Measurements from ENCODE around the gene SPRR2F. TPM values are rescaled to one million over a fixed set of nuclear protein-coding genes. Genes with fewer than 3 reads are reported as not detected.
"Not testable (repeated sequence)": the region's sequence is repeated elsewhere in the genome, so short reads cannot be mapped to it uniquely, and the experiment has no call there.

The SPRR2F gene
- total RNA-seq, 4 donors from 2014 or later: not detected

DNA sequence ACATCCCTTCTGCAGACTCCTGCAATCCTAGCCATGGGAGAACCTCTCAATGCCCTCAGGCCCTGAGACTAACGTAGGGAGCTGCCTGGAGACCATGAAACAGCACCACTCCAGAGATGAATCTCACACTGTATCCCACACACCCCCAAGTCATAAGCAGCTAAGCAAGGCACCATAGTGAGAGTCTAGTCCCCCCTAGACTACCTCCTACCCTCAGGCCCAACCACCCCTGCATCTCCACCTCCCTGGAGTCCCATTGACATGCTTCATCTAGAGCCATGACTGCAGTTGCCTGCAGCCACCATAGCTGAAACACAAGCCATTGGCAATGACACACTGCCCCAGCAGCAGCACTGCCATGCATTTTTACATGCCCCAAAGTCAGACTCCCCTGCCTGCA, 20.0 kb upstream of the SPRR2F start:
- ATAC-seq (ENCODE audit: low FRiP score) (no peak), DNase-seq (ENCODE audit: low spot score) (no peak)
- TF ChIP-seq, protein P1, sequence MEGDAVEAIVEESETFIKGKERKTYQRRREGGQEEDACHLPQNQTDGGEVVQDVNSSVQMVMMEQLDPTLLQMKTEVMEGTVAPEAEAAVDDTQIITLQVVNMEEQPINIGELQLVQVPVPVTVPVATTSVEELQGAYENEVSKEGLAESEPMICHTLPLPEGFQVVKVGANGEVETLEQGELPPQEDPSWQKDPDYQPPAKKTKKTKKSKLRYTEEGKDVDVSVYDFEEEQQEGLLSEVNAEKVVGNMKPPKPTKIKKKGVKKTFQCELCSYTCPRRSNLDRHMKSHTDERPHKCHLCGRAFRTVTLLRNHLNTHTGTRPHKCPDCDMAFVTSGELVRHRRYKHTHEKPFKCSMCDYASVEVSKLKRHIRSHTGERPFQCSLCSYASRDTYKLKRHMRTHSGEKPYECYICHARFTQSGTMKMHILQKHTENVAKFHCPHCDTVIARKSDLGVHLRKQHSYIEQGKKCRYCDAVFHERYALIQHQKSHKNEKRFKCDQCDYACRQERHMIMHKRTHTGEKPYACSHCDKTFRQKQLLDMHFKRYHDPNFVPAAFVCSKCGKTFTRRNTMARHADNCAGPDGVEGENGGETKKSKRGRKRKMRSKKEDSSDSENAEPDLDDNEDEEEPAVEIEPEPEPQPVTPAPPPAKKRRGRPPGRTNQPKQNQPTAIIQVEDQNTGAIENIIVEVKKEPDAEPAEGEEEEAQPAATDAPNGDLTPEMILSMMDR (IDR thresholded peaks at IDR 0.05): no peak

DNA sequence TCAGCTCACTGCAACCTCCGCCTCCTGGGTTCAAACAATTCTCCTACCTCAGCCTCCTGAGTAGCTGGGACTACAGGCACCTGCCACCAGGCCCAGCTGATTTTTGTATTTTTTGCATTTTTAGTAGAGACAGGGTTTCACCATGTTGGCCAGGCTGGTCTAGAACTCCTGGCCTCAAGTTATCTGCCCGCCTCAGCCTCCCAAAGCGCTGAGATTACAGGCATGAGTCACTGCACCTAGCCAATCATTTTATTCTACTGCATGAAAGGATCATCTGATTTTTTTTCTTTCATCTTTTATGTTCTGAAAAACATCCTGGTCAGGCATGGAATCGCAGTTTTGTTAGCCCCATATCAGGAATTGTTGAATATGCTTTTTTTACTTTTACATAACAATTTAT, 15.4 kb upstream of the SPRR2F start:
- DNase-seq (ENCODE audit: low spot score); ATAC-seq (ENCODE audit: low FRiP score): not testable (repeated sequence)

DNA sequence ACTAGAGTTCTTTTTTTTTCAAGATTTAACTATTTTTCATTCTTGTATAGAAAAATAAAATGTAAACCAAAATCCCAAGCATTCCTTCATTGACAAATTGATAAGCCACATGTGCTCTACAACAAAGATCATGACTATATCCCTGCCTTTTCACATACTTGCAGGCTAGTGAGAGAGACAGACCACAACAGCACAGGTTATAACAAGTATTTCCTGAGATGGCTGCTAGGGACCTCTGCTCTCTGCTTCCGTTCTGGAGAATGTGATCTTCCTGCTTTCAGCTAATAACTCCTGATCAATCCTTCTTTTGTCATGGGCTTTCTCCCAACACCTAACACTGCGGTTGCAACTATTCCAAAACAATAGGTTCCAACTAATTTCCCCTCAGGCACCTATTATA, 14.0 kb upstream of the SPRR2F start:
- ATAC-seq (ENCODE audit: low FRiP score): no peak
- TF ChIP-seq, protein P1 (IDR thresholded peaks at IDR 0.05): no peak
- no peak for DNase-seq (ENCODE audit: low spot score)

DNA sequence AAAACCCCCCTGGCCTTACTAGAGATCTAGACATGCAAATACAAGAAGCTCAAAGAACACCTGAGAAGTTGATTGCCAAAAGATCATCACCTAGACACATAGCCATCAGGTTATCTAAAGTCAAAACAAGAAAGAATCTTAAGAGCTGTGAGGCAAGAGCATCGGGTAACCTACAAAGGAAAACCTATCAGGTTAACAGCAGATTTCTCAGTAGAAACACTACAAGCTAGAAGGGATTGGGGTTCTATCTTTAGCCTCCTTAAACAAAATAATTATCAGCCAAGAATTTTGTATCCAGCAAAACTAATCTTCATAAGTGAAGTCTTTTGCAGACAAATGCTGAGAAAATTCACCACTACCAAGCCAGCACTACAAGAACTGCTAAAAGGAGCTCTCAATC, 12.2 kb upstream of the SPRR2F start:
- DNase-seq (ENCODE audit: low spot score): no peak
- no peak for ATAC-seq (ENCODE audit: low FRiP score)
- TF ChIP-seq, protein P1 (IDR thresholded peaks at IDR 0.05): no peak

DNA sequence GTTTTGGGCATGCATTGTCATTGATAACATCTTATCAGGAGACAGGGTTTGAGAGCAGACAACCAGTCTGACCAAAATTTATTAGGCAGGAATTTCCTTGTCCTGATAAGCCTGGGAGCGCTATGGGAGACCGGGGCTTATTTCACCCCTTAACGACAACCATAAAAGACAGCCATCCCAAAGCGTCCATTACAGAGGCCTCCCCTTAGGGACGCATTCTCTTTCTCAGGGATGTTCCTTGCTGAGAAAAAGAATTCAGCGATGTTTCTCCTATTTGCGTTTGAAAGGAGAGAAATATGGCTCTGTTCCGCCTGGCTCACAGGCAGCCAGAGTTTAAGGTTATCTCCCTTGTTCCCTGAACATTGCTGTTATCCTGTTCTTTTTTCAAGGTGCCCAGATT, 10.5 kb upstream of the SPRR2F start:
- DNase-seq (ENCODE audit: low spot score); ATAC-seq (ENCODE audit: low FRiP score): not testable (repeated sequence)

DNA sequence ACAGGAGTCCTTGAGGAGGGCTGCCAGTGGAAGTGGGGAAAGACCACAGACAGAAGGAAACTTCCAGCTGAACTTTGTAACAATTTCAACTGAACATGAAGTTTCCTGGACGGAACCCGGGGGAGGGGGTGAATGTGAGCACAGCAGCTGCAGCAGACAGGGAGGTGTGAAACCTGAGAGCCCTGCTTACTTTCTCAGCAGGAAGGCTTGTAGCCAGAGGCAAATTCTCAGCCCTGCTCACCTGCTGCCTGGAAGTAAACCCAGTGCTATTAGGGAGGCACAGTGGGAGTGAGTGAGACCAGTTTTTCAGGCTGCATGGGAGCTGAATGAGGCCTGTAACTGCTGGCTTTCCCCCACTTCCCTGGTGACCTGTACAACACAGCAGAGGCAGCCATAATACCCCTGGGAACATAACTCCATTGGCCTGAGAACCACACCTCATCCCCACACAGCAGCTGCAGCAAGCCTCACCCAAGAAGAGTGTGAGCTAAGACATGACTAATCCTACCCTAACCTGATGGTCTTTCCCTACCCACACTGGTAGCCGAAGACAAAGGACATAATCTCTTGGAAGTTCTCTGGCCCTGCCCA, 9.6 kb upstream of the SPRR2F start:
- DNase-seq (ENCODE audit: low spot score) (no peak), ATAC-seq (ENCODE audit: low FRiP score) (peak; percentile 70)
- TF ChIP-seq, protein P1 (IDR thresholded peaks at IDR 0.05): no peak

DNA sequence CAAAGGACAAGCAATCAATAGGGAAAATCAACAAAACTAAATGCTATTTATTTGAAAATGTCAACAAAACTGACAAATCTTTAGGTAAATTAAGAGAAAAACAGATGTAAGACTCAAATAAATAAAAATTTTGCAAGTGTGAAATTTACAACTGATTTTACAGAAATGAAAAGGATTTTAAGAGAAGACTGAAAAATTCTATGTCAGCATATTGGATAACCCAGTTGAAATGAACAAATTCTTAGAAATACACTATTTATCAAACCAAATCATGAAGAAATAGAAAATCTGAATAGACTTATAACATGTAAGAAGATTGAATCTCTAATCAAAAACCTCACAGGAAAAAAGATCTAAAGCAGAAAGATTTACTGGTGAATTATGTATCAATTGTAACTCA, 7.6 kb upstream of the SPRR2F start:
- TF ChIP-seq, protein P1 (IDR thresholded peaks at IDR 0.05): no peak
- no peak for ATAC-seq (ENCODE audit: low FRiP score)
- DNase-seq (ENCODE audit: low spot score): no peak

DNA sequence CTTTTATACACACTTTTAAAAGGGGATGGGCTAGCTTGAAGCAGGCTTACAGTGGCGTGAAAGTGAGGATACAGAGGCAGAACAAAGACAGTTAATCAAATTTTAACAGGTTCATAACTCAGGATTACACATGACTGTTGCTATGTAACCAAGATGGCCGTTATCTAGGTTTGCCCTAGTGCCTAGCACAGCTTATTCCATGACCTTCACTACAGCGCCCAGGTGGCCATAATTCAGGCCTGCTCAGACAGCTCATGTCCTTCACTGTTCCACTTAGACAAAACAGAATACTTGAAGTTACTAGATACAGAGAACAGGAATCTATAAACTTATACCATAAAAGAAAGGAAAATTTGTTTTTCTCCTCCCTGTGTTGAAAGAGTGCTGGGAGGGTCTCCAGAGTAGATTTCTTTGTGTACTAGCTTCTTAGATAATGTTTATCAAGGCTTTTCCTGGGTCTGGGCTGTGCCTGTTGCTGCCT, 6.2 kb upstream of the SPRR2F start:
- TF ChIP-seq, protein P1 (IDR thresholded peaks at IDR 0.05): no peak
- ATAC-seq (ENCODE audit: low FRiP score): no peak
- no peak for DNase-seq (ENCODE audit: low spot score)

DNA sequence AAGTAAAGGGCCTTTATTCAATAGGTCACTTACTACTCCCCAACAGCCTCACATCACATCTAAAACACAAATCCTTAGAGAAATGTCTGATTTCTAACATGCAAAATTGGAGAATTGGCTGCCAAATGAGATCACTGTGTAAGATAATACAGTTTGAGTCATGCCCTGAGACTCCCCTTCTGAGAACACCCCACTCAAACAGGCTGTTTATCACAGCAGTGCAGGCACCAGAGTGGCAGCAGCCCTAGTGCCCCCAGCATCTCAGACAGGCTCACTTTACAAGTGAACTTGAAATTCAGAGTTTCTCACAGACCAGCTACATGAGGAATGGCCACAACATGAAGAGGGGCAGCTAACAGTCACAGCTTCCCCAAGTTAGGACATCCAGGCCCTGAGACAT, 1.9 kb upstream of the SPRR2F start:
- ATAC-seq (ENCODE audit: low FRiP score); DNase-seq (ENCODE audit: low spot score): not testable (repeated sequence)

DNA sequence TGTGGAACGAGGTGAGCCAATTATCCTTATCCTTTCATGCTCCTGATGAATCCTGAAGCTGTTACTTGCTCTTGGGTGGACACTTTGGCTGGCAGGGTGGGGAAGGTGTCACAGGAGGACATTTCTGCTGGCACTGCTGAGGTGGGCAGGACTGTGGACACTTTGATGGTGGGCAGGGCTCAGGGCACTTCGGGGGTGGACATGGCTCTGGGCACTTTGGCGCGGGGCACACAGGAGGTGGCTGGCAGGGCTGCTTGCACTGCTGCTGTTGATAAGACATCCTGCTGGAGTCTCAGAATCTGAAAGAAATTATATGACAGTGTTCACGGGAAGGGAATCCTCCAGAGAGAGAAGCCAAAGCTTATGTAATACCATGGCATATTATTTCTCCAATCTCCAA, 862 bp downstream of the SPRR2F start:
- DNase-seq (ENCODE audit: low spot score); ATAC-seq (ENCODE audit: low FRiP score): not testable (repeated sequence)
